Natural killer cell treated with Interleukin-12 subunit alpha and Interleukin-12 subunit beta and Interleukin-15 and Interleukin-18, amount 100 ng/mL, for 72 hours (primary cell): ENCODE data around the gene TTC36. TPM values are rescaled to one million over a fixed set of nuclear protein-coding genes. Genes with fewer than 3 reads are reported as not detected.
"Not testable (repeated sequence)": the region's sequence is repeated elsewhere in the genome, so short reads cannot be mapped to it uniquely, and the experiment has no call there.

Source experiments
- ATAC-seq, 2 donors: fragments of 150-1000 bp; cut with Tn5 transposase in 1 of 2; sonication (Bioruptor Pico), chemical (Tn5 transposase) in 1 of 2; 2 replicates each; pipeline ENCODE4 v1.10.0; 2021
- DNase-seq: peaks from one replicate; pipeline ENCODE4 v3.0.0; 2022; ENCODE audit warnings: low spot score
- H3K27ac Mint-ChIP-seq, 2 donors: 1 replicate in 1 of 2; 2 replicates in 1 of 2; pipeline ENCODE4 v1.8.0; 2022; ENCODE audit warnings: mixed read lengths in 2 of 2, mild to moderate bottlenecking in 1 of 2, moderate library complexity in 1 of 2
- H3K27me3 Mint-ChIP-seq, 2 donors: 1 replicate in 1 of 2; 2 replicates in 1 of 2; pipeline ENCODE4 v1.8.0; 2022; ENCODE audit warnings: mixed read lengths in 2 of 2
- H3K36me3 Mint-ChIP-seq: one replicate; pipeline ENCODE4 v1.8.0; 2022; ENCODE audit warnings: mixed read lengths
- H3K4me1 Mint-ChIP-seq, 2 donors: 1 replicate in 1 of 2; 2 replicates in 1 of 2; pipeline ENCODE4 v1.8.0; 2022; ENCODE audit warnings: low read depth in 2 of 2, mixed read lengths in 2 of 2, mild to moderate bottlenecking in 1 of 2
- H3K4me3 Mint-ChIP-seq: one replicate; pipeline ENCODE4 v1.8.0; 2022; ENCODE audit warnings: mixed read lengths
- H3K9me3 Mint-ChIP-seq: 2 replicates; pipeline ENCODE4 v1.8.0; 2022; ENCODE audit warnings: mixed read lengths
- total RNA-seq, 2 donors: library from RNA; stranded (reverse); gene quantifications; one replicate each; pipeline ENCODE4 v1.2.3, GENCODE V29; 2022

The TTC36 gene
- total RNA-seq, 2 donors from 2014 or later: 2.5 to 3.4 TPM

DNA sequence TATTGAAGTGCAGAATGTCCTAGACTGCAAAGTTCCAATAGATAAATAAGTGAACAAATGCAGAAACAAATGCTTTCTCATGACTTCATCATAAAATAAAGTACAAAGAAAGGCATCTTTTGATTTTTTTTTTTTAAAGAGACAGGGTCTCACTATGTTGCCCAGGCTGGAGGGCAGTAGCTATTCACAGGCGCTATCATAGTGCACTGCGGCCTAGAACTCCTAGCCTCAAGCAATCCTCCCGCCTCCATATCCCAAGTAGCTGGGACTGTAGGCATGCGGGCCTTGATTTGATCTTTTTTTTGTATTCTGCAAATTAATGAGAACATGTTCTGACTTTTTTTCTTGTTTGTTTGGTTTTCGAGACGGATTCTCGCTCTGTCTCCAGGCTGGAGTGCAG is 47.4 kb downstream of the TTC36 start:
- H3K27ac Mint-ChIP-seq: peak overlapping the region in 1 of 2 donors; percentile 41

GRCh38 chr11:118577995-118578394 is 50.7 kb downstream of the TTC36 start:
- not testable (repeated sequence) for H3K36me3 Mint-ChIP-seq, DNase-seq, H3K27ac Mint-ChIP-seq, H3K4me3 Mint-ChIP-seq, H3K9me3 Mint-ChIP-seq, ATAC-seq, H3K27me3 Mint-ChIP-seq
- peaks cover 35 to 39% of the 10 kb centered on the region in 2 donors for H3K4me1 Mint-ChIP-seq

More for the DNA sequence above, 47.4 kb downstream of the TTC36 start:
- peak overlapping the region; percentile 61 for H3K4me3 Mint-ChIP-seq
- no peak for ATAC-seq
- peaks cover 43 to 45% of the 10 kb centered on the region in 2 donors for H3K4me1 Mint-ChIP-seq
- peaks cover 5% of the 10 kb centered on the region for H3K36me3 Mint-ChIP-seq
- H3K9me3 Mint-ChIP-seq: no peaks in the 10 kb centered on the region
- DNase-seq: no peak
- H3K27me3 Mint-ChIP-seq: no peaks in the 10 kb centered on the region

Other genes starting within 250 kb of the TTC36 start
- 100 to 1,000 TPM in 1 of 2 donors, 10 to 100 TPM in 1; 25.7 to 148 TPM for gene CD3E, start 222.7 kb upstream of the TTC36 start, total RNA-seq
- 100 to 1,000 TPM in 1 of 2 donors, 10 to 100 TPM in 1; 30.5 to 161 TPM for gene CD3D, start 184.8 kb upstream of the TTC36 start, total RNA-seq
- gene CD3G, start 183.1 kb upstream of the TTC36 start, total RNA-seq: 10 to 100 TPM in 1 of 2 donors, 1 to 10 TPM in 1; 7.1 to 49.4 TPM
- 10 to 100 TPM; 45.0 to 58.8 TPM for gene UBE4A, start 167.9 kb upstream of the TTC36 start, total RNA-seq
- 100 to 1,000 TPM; 183 to 189 TPM for gene ATP5MG, start 125.9 kb upstream of the TTC36 start, total RNA-seq
- gene KMT2A, start 91.0 kb upstream of the TTC36 start, total RNA-seq: 100 to 1,000 TPM; 145 to 202 TPM
- gene TMEM25, start 3.7 kb downstream of the TTC36 start, total RNA-seq: 1 to 10 TPM; 6.9 to 9.8 TPM
- 10 to 100 TPM; 12.1 to 13.2 TPM for gene IFT46, start 38.5 kb downstream of the TTC36 start, total RNA-seq
- 100 to 1,000 TPM; 152 to 212 TPM for gene ARCN1, start 44.9 kb downstream of the TTC36 start, total RNA-seq
- 1 to 10 TPM in 1 of 2 donors, under 1 TPM in 1; 0.98 to 2.6 TPM for gene PHLDB1, start 80.1 kb downstream of the TTC36 start, total RNA-seq
- not detected for gene TREH, start 152.2 kb downstream of the TTC36 start, total RNA-seq